ENCODE measurements around the gene KCTD14. TPM values are rescaled to one million over a fixed set of nuclear protein-coding genes. Genes with fewer than 3 reads are reported as not detected.

Gene KCTD14
- total RNA-seq, 2 experiments from 2014 or later, result not detected

DNA sequence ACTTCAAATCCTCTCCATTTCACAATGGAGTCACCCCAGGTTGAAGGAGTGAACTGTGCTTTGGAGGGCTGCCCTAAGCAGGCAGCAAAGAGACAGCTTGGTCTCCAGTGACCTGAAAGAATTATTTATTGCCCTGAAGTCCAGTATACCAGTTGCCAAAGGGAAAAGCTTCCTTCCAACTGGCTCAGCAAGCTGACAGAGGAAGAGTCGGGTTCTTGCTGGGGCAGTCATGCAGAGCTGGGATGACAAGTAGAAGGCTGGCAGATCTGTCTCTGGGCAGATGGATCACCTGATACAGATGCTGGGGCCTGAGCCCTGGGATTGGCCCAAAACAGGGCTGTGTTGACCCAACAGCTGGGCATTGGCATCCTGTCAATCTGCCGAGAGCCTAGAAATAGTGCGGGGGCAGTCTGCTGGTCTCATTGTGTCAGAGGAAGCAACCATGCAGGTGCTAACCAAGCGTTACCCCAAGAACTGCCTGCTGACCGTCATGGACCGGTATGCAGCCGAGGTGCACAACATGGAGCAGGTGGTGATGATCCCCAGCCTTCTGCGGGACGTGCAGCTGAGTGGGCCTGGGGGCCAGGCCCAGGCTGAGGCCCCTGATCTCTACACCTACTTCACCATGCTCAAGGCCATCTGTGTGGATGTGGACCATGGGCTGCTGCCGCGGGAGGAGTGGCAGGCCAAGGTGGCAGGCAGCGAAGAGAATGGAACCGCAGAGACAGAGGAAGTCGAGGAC lies 40.5 kb upstream of the KCTD14 start, which contains the start of gene THRSP:
TSS of gene THRSP (plus strand) at position 422 of the 742 bp plus-strand sequence. CDS start at position 443, 21 bp downstream.
- no TSS peak for BruUV-seq (replicated peaks)
- DNase-seq (ENCODE audit: low spot score), result no peak
- POLR2A ChIA-PET, result no interaction called here

GRCh38 chr11:78062671-78063070 lies 39.6 kb upstream of the KCTD14 start:
- Histone ChIP-seq H4K20me1 (ENCODE audit: insufficient read depth, low read length) (no peaks in the 10 kb centered on the region), H3K4me3 (ENCODE audit: low read depth, low read length, poor library complexity, severe bottlenecking) (no peak overlapping the region), H3K4me1 (ENCODE audit: insufficient read depth, low read length, poor library complexity, severe bottlenecking) (no peaks in the 10 kb centered on the region), H2AFZ (ENCODE audit: low read length) (no peak overlapping the region), H3K9me2 (ENCODE audit: insufficient read depth, low read length) (no peaks in the 10 kb centered on the region), H3K4me2 (ENCODE audit: low read length) (no peak overlapping the region), H3K27ac (ENCODE audit: low read depth, low read length, poor library complexity, severe bottlenecking) (no peak overlapping the region), H3K9me3 (ENCODE audit: low read length) (no peaks in the 10 kb centered on the region), H3K79me2 (ENCODE audit: insufficient read depth, low read depth, low read length) (no peaks in the 10 kb centered on the region), H3K36me3 (ENCODE audit: insufficient read depth, low read length) (peaks cover 3% of the 10 kb centered on the region; the same call in 1 of the 2 replicates)
- no peak for DNase-seq (ENCODE audit: low spot score)
- no TSS peak for BruUV-seq (replicated peaks)
- TF ChIP-seq EZH2phosphoT487 (IDR thresholded peaks at IDR 0.05; ENCODE audit: borderline replicate concordance, low read depth, low read length), result no peak
- intact Hi-C loops (cut with micrococcal nuclease; ENCODE audit: unreplicated experiment), result no loop called here
- POLR2A ChIA-PET, result interaction anchor here (0.5 kb wide), 1 partner anchor 8 kb away, joined by 3 read pairs; no protein-coding TSS in a partner anchor
- CTCF ChIA-PET (ENCODE audit: unreplicated experiment), result no interaction called here

More for the DNA sequence above, 40.5 kb upstream of the KCTD14 start, which contains the start of gene THRSP:
- Histone ChIP-seq H4K20me1 (ENCODE audit: insufficient read depth, low read length) (no peaks in the 10 kb centered on the region), H2AFZ (ENCODE audit: low read length) (no peak within 1 kb of the TSS), H3K4me2 (ENCODE audit: low read length) (no peak within 1 kb of the TSS), H3K36me3 (ENCODE audit: insufficient read depth, low read length) (peaks cover 8% of the 10 kb centered on the region; the same call in 1 of the 2 replicates), H3K4me3 (ENCODE audit: low read depth, low read length, poor library complexity, severe bottlenecking) (no peak within 1 kb of the TSS), H3K9me2 (ENCODE audit: insufficient read depth, low read length) (no peaks in the 10 kb centered on the region), H3K79me2 (ENCODE audit: insufficient read depth, low read depth, low read length) (no peaks in the 10 kb centered on the region), H3K27ac (ENCODE audit: low read depth, low read length, poor library complexity, severe bottlenecking) (no peak within 1 kb of the TSS), H3K4me1 (ENCODE audit: insufficient read depth, low read length, poor library complexity, severe bottlenecking) (no peaks in the 10 kb centered on the region), H3K9me3 (ENCODE audit: low read length) (no peaks in the 10 kb centered on the region)
- CTCF ChIA-PET (ENCODE audit: unreplicated experiment), result no interaction called here
- TF ChIP-seq CTCF (conservative IDR thresholded peaks at IDR 0.05; ENCODE audit: low read length) (no peak), EZH2phosphoT487 (IDR thresholded peaks at IDR 0.05; ENCODE audit: borderline replicate concordance, low read depth, low read length) (no peak)
- intact Hi-C loops (cut with micrococcal nuclease; ENCODE audit: unreplicated experiment), result no loop called here

GRCh38 chr11:78061921-78062311 lies 38.8 kb upstream of the KCTD14 start:
- no peak overlapping the region for H3K4me3 ChIP-seq (ENCODE audit: low read depth, low read length, poor library complexity, severe bottlenecking)
- no peaks in the 10 kb centered on the region for H3K79me2 ChIP-seq (ENCODE audit: insufficient read depth, low read depth, low read length)
- H3K27ac ChIP-seq (ENCODE audit: low read depth, low read length, poor library complexity, severe bottlenecking), result no peak overlapping the region
- BruUV-seq (replicated peaks), result no TSS peak
- H3K9me2 ChIP-seq (ENCODE audit: insufficient read depth, low read length), result no peaks in the 10 kb centered on the region
- intact Hi-C loops (cut with micrococcal nuclease; ENCODE audit: unreplicated experiment), result no loop called here
- CTCF ChIA-PET (ENCODE audit: unreplicated experiment), result no interaction called here
- H3K4me2 ChIP-seq (ENCODE audit: low read length), result no peak overlapping the region
- H3K4me1 ChIP-seq (ENCODE audit: insufficient read depth, low read length, poor library complexity, severe bottlenecking), result no peaks in the 10 kb centered on the region
- TF ChIP-seq CTCF (conservative IDR thresholded peaks at IDR 0.05; ENCODE audit: low read length) (no peak), EZH2phosphoT487 (IDR thresholded peaks at IDR 0.05; ENCODE audit: borderline replicate concordance, low read depth, low read length) (no peak)
- no peaks in the 10 kb centered on the region for H3K36me3 ChIP-seq (ENCODE audit: insufficient read depth, low read length)
- no peak for DNase-seq (ENCODE audit: low spot score)
- no peaks in the 10 kb centered on the region for H3K9me3 ChIP-seq (ENCODE audit: low read length)
- H4K20me1 ChIP-seq (ENCODE audit: insufficient read depth, low read length), result no peaks in the 10 kb centered on the region
- H2AFZ ChIP-seq (ENCODE audit: low read length), result no peak overlapping the region
- POLR2A ChIA-PET, result interaction anchor here (0.7 kb wide), 1 partner anchor 704 kb away, joined by 3 read pairs; no protein-coding TSS in a partner anchor

All from OCI-LY7 (cell line).